Endothelial cell of umbilical vein (primary cell): ENCODE measurements around the gene UBAC1.

Experiments used
- EZH2 ChIP-seq: IDR thresholded peaks from 2 replicates; pipeline ENCODE4 v1.6.1; 2012; ENCODE audit warnings: borderline replicate concordance, low read depth, mild to moderate bottlenecking, moderate library complexity, low read length, inconsistent platforms; ENCODE audit not compliant: severe bottlenecking
- JUN ChIP-seq: IDR thresholded peaks from 2 replicates; pipeline ENCODE4 v1.6.1; 2011; ENCODE audit warnings: borderline replicate concordance, low read depth; ENCODE audit not compliant: insufficient read length, insufficient read depth
- POLR2A ChIP-seq: IDR thresholded peaks from 2 replicates; pipeline ENCODE4 v1.6.1; 2012; ENCODE audit warnings: low read depth, mild to moderate bottlenecking, control low read depth, low read length
- POLR2AphosphoS5 ChIP-seq: IDR thresholded peaks from 2 replicates; pipeline ENCODE4 v1.6.1; 2012; ENCODE audit warnings: low read depth, mild to moderate bottlenecking, control low read depth, low read length, moderate library complexity; ENCODE audit not compliant: insufficient read depth
- TF ChIP-seq, protein P1 (sequence below), 2 donors: IDR thresholded peaks; 1 replicate in 1 of 2; 2 replicates in 1 of 2; pipeline ENCODE4 v1.5.1; 2011; ENCODE audit warnings: low read length in 2 of 2, mild to moderate bottlenecking in 2 of 2, moderate library complexity in 2 of 2, control low read depth in 1 of 2, inconsistent platforms in 1 of 2, low read depth in 1 of 2; ENCODE audit not compliant: insufficient read depth in 1 of 2; ENCODE audit errors: extremely low read depth in 1 of 2
- TF ChIP-seq, protein P2 (sequence below): IDR thresholded peaks from 2 replicates; pipeline ENCODE4 v1.6.1; 2011; ENCODE audit not compliant: insufficient read depth, insufficient read length

DNA sequence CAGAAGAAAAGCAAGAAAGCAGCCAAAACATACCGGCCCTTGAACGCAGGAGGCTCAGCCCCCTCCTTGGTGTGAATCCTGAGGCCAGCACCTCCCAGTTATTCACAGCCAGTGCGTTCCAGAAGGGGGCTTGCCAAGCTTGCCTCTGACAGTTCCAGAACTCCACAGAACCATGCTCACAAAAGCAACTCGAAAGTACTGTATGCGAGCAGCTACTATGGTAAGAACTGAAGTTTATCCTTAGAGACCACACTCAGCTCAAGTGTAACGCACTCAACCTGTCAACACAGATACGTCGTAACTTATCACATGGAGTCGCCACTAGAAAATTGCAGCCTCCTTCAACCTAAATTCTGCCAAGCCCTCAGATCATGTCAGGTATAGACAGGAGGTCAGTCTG, 1.4 kb downstream of the UBAC1 start:
- TF ChIP-seq POLR2A, result no peak
- TF ChIP-seq, protein P1, sequence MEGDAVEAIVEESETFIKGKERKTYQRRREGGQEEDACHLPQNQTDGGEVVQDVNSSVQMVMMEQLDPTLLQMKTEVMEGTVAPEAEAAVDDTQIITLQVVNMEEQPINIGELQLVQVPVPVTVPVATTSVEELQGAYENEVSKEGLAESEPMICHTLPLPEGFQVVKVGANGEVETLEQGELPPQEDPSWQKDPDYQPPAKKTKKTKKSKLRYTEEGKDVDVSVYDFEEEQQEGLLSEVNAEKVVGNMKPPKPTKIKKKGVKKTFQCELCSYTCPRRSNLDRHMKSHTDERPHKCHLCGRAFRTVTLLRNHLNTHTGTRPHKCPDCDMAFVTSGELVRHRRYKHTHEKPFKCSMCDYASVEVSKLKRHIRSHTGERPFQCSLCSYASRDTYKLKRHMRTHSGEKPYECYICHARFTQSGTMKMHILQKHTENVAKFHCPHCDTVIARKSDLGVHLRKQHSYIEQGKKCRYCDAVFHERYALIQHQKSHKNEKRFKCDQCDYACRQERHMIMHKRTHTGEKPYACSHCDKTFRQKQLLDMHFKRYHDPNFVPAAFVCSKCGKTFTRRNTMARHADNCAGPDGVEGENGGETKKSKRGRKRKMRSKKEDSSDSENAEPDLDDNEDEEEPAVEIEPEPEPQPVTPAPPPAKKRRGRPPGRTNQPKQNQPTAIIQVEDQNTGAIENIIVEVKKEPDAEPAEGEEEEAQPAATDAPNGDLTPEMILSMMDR (IDR thresholded peaks at IDR 0.05; ENCODE audit: extremely low read depth in 1 of 2, insufficient read depth in 1 of 2, low read depth in 1 of 2, low read length in 2 of 2), result no peak
- TF ChIP-seq EZH2, result no peak
- TF ChIP-seq, protein P2, sequence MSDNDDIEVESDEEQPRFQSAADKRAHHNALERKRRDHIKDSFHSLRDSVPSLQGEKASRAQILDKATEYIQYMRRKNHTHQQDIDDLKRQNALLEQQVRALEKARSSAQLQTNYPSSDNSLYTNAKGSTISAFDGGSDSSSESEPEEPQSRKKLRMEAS, result no peak
- TF ChIP-seq POLR2AphosphoS5, result no peak
- no peak for TF ChIP-seq JUN
